OCI-LY3 (cell line): ENCODE data around the gene RNF208.
"Not testable (repeated sequence)": the region's sequence is repeated elsewhere in the genome, so short reads cannot be mapped to it uniquely, and the experiment has no call there.

Experiments
- EZH2phosphoT487 ChIP-seq: fragments of 200-600 bp; shearing (Covaris generic); IDR thresholded peaks from 2 replicates; pipeline ENCODE4 v1.6.1; 2018; ENCODE audit warnings: antibody characterized with exemption, mixed run types, low read depth
- TF ChIP-seq, protein P1 (sequence below): fragments of 200-600, 300-600 bp; sonication (generic); IDR thresholded peaks from 2 replicates; pipeline ENCODE4 v1.5.1; 2014; ENCODE audit warnings: antibody characterized with exemption, low read length, low read depth

DNA sequence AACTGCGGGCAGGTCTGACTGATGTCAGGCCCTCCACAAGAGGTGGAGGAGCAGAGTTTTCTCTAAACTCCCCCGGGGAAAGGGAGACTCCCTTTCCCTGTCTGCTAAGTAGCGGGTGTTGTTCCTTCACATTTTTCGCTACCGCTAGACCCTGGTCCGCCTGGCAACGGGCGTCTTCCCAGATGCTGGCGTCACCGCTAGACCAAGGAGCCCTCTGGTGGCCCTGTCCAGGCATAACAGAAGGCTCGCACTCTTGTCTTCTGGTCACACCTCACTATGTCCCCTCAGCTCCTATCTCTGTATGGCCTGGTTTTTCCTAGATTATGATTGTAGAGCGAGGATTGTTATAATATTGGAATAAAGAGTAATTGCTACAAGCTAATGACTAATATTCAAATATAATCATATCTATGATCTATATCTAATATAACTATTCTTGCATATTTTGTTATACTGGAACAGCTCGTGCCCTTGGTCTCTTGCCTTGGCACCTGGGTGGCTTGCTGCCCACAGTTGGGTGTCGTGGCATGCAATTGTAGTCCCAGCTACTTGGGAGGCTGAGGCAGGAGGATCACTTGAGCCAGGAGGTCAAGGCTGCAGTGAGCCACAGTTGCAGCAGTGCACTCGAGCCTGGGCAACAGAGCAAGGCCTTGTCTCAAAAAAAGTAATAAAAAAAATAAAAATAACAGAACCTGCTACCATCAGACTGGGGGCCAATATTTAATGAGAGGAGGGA lies 40.3 kb upstream of the RNF208 start:
- TF ChIP-seq, protein P1, sequence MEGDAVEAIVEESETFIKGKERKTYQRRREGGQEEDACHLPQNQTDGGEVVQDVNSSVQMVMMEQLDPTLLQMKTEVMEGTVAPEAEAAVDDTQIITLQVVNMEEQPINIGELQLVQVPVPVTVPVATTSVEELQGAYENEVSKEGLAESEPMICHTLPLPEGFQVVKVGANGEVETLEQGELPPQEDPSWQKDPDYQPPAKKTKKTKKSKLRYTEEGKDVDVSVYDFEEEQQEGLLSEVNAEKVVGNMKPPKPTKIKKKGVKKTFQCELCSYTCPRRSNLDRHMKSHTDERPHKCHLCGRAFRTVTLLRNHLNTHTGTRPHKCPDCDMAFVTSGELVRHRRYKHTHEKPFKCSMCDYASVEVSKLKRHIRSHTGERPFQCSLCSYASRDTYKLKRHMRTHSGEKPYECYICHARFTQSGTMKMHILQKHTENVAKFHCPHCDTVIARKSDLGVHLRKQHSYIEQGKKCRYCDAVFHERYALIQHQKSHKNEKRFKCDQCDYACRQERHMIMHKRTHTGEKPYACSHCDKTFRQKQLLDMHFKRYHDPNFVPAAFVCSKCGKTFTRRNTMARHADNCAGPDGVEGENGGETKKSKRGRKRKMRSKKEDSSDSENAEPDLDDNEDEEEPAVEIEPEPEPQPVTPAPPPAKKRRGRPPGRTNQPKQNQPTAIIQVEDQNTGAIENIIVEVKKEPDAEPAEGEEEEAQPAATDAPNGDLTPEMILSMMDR, result peak; percentile 28; the same call in 1 of the 2 replicates
- TF ChIP-seq EZH2phosphoT487, result not testable (repeated sequence)
